Activated T-helper 17 cell treated with anti-CD3 and anti-CD28 coated beads, Interleukin-2, amount 50 U/mL, for 72 hours (primary cell): ENCODE results near the gene SEMA6A. TPM values are rescaled to one million over a fixed set of nuclear protein-coding genes. Genes with fewer than 3 reads are reported as not detected.

ENCODE experiments used
- ATAC-seq: fragments of 150-1000 bp; cut with Tn5 transposase; replicated peaks from 2 replicates; pipeline ENCODE4 v1.10.0; 2021; ENCODE audit warnings: mild to moderate bottlenecking, moderate library complexity
- H3K27ac Mint-ChIP-seq: one replicate; pipeline ENCODE4 v1.8.0; 2022; ENCODE audit warnings: mixed read lengths
- H3K27me3 Mint-ChIP-seq: one replicate; pipeline ENCODE4 v1.8.0; 2022; ENCODE audit warnings: mixed read lengths
- H3K36me3 Mint-ChIP-seq: one replicate; pipeline ENCODE4 v1.8.0; 2022; ENCODE audit warnings: low read depth, mild to moderate bottlenecking, mixed read lengths
- H3K4me1 Mint-ChIP-seq: one replicate; pipeline ENCODE4 v1.8.0; 2022; ENCODE audit warnings: mixed read lengths
- H3K4me3 Mint-ChIP-seq: one replicate; pipeline ENCODE4 v1.8.0; 2022; ENCODE audit warnings: mild to moderate bottlenecking, mixed read lengths
- H3K9me3 Mint-ChIP-seq: one replicate; pipeline ENCODE4 v1.8.0; 2022; ENCODE audit warnings: mixed read lengths
- total RNA-seq, 2 donors: library from RNA; stranded (reverse); gene quantifications; one replicate each; pipeline ENCODE4 v1.2.3, GENCODE V29; 2022

SEMA6A gene
- total RNA-seq, 2 donors from 2014 or later, result 0.50 TPM; not detected in 1

- no peaks in the 10 kb centered on the region for H3K9me3 Mint-ChIP-seq
- no peak for ATAC-seq
These were observed 7.5 kb downstream of the SEMA6A start for GRCh38 chr5:116567106-116567505.

GRCh38 chr5:116566251-116566650, 8.4 kb downstream of the SEMA6A start:
- Mint-ChIP-seq H3K36me3 (no peaks in the 10 kb centered on the region), H3K27me3 (peaks cover 33% of the 10 kb centered on the region), H3K9me3 (no peaks in the 10 kb centered on the region), H3K4me1 (no peaks in the 10 kb centered on the region), H3K4me3 (no peak overlapping the region), H3K27ac (no peak overlapping the region)
- ATAC-seq, result no peak

More at GRCh38 chr5:116567106-116567505, 7.5 kb downstream of the SEMA6A start:
- no peak overlapping the region for H3K27ac Mint-ChIP-seq
- H3K36me3 Mint-ChIP-seq, result no peaks in the 10 kb centered on the region
- peaks cover 40% of the 10 kb centered on the region for H3K27me3 Mint-ChIP-seq
- H3K4me1 Mint-ChIP-seq, result no peaks in the 10 kb centered on the region
- no peak overlapping the region for H3K4me3 Mint-ChIP-seq

GRCh38 chr5:116564756-116565490, 9.7 kb downstream of the SEMA6A start:
- no peaks in the 10 kb centered on the region for H3K9me3 Mint-ChIP-seq
- no peak overlapping the region for H3K27ac Mint-ChIP-seq
- H3K4me1 Mint-ChIP-seq, result no peaks in the 10 kb centered on the region
- peaks cover 23% of the 10 kb centered on the region for H3K27me3 Mint-ChIP-seq
- H3K4me3 Mint-ChIP-seq, result no peak overlapping the region
- ATAC-seq, result no peak
- no peaks in the 10 kb centered on the region for H3K36me3 Mint-ChIP-seq

- Mint-ChIP-seq H3K36me3 (no peaks in the 10 kb centered on the region), H3K27ac (no peak overlapping the region), H3K4me3 (no peak overlapping the region), H3K27me3 (peaks cover 18% of the 10 kb centered on the region), H3K4me1 (no peaks in the 10 kb centered on the region), H3K9me3 (no peaks in the 10 kb centered on the region)
- ATAC-seq, result no peak
These were observed 10.3 kb downstream of the SEMA6A start for GRCh38 chr5:116564312-116564711.

- Mint-ChIP-seq H3K9me3 (no peaks in the 10 kb centered on the region), H3K36me3 (no peaks in the 10 kb centered on the region), H3K4me1 (no peaks in the 10 kb centered on the region), H3K27me3 (peaks cover 13% of the 10 kb centered on the region), H3K27ac (no peak overlapping the region), H3K4me3 (no peak overlapping the region)
- no peak for ATAC-seq
These were observed 10.8 kb downstream of the SEMA6A start for GRCh38 chr5:116563736-116564308.

DNA sequence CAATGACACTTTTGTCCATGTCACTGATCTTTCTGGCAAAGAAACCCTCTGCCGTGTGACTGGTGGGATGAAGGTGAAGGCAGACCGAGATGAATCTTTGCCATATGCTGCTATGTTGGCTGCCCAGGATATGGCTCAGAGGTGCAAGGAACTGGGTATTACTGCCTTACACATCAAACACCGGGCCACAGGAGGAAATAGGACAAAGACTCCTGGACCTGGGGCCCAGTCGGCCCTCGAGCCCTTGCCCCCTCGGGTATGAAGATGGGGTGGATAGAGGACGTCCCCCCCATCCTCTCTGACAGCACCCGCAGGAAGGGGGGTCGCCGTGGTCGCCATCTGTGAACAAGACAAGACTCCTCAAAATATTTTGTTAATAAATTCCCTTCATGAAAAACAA, 12.0 kb downstream of the SEMA6A start:
- no peaks in the 10 kb centered on the region for H3K36me3 Mint-ChIP-seq
- no peak overlapping the region for H3K27ac Mint-ChIP-seq
- H3K27me3 Mint-ChIP-seq, result peaks cover 10% of the 10 kb centered on the region
- no peak overlapping the region for H3K4me3 Mint-ChIP-seq
- no peaks in the 10 kb centered on the region for H3K9me3 Mint-ChIP-seq
- ATAC-seq, result no peak
- no peaks in the 10 kb centered on the region for H3K4me1 Mint-ChIP-seq

DNA sequence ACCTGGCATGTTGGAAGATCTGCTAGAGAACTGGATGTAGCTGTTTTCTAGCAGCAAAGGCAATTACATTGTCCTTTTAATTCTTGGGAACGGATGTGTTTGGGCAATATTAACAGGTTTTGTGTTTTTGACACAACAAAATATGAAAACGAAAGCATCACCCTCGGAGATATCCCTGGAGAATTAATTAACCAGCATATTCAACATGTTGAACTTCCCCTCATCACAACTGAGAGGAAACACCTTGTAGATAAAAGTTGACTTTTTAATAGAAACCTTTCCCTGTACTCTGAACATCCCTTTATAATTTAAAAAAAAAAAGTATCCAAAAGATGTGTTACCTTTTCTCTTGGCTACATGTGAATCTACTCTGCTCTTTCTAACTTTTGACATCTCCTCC, 13.0 kb downstream of the SEMA6A start:
- no peak overlapping the region for H3K27ac Mint-ChIP-seq
- H3K36me3 Mint-ChIP-seq, result no peaks in the 10 kb centered on the region
- no peak for ATAC-seq
- no peaks in the 10 kb centered on the region for H3K4me1 Mint-ChIP-seq
- peaks cover 4% of the 10 kb centered on the region for H3K27me3 Mint-ChIP-seq
- no peaks in the 10 kb centered on the region for H3K9me3 Mint-ChIP-seq
- no peak overlapping the region for H3K4me3 Mint-ChIP-seq

DNA sequence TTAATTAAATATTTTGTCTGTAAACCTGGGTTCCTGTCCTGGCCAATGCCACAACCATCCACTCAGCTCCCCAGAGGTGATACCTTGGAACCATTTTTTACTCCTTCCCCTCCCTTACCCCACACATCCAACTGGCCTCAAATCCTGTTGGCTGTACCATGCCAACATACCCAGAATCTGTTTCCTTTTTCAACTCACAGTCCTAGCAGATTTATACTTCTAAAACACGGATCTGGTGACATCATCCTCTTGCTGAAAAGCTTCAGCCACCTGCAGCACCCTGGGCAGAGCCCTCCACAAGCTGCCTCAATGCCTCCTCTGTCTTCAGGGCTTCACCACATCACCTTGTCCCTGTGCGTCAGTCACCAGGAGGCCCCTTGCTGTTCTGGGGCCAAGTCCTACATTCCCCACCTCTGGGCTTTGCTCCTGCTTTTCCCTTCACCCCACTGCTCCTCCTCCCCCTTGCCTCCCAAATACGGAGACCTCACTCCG, 14.9 kb downstream of the SEMA6A start:
- ATAC-seq, result no peak
- Mint-ChIP-seq H3K4me3 (no peak overlapping the region), H3K27ac (no peak overlapping the region), H3K36me3 (no peaks in the 10 kb centered on the region), H3K27me3 (peaks cover 4% of the 10 kb centered on the region), H3K9me3 (no peaks in the 10 kb centered on the region), H3K4me1 (no peaks in the 10 kb centered on the region)

DNA sequence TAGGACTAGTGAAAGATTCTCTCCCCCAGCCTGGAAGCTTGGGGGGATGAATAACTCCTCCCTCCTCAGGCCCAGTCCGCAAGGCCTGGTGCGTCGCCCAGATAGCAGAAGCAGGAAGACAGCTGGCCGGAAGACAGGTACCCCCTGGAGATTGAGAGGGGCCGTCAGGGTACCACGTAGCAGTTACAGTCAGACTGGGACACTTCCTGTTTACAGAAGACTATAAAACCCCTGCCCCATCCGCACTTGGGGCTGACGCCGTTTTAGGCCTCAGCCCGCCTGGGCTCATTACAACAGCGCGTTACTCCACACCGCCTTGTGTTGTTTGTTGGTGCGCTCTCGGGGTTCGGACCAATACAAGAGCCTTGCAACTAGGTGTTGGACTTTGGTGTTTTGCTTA, 15.4 kb downstream of the SEMA6A start:
- no peak overlapping the region for H3K4me3 Mint-ChIP-seq
- H3K9me3 Mint-ChIP-seq, result no peaks in the 10 kb centered on the region
- H3K4me1 Mint-ChIP-seq, result no peaks in the 10 kb centered on the region
- no peaks in the 10 kb centered on the region for H3K36me3 Mint-ChIP-seq
- no peak for ATAC-seq
- peaks cover 4% of the 10 kb centered on the region for H3K27me3 Mint-ChIP-seq
- H3K27ac Mint-ChIP-seq, result no peak overlapping the region

DNA sequence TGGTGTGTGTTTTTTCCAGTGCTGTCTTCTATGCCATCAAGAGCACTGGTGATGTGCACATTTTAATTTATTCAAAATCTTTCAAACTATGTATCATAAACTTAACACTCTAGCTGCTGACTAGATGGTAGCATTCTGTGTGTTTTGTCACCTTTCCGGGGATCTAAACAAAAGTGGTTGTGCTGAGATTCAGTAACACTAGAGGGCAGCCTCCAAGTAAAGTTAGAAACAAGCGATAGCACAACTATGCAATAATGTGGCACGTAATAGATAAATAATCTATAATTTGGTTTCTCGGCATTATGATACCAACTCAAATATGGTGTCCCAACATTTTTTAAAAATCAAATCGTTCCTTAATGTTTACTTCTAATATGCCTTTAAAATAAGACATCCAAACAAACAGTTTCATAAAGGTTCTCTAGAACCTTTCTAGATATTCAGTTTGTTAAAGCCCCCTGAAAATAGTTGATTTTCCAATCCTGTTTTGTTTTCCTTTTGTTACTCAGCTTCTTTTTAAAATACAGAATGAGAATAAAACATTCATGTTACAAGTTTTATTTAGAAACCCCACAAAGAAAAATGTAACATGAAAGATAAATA, 16.9 kb downstream of the SEMA6A start:
- Mint-ChIP-seq H3K36me3 (no peaks in the 10 kb centered on the region), H3K9me3 (no peaks in the 10 kb centered on the region), H3K27ac (no peak overlapping the region), H3K4me3 (no peak overlapping the region), H3K27me3 (peaks cover 4% of the 10 kb centered on the region), H3K4me1 (no peaks in the 10 kb centered on the region)
- no peak for ATAC-seq

DNA sequence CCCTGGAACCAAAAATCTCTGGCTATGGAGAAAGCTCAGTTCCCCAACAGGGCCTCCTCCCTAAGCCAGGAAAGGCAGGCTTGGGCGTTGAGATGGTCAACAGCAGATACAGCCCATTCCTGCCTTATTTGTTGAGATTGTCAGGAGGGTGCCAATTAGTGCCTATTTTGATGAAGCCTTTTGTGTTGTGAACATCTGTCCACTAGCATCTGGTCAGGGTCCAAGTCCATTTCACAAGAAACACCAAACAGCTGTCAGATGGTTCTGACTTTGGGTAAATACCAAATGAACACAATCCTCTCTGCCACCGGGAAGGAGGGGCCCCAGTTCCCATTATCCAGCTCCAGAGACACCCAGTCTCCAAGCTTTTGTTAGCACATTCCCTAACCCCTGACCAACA, 19.9 kb downstream of the SEMA6A start:
- Mint-ChIP-seq H3K27me3 (no peaks in the 10 kb centered on the region), H3K9me3 (no peaks in the 10 kb centered on the region), H3K36me3 (no peaks in the 10 kb centered on the region), H3K4me1 (no peaks in the 10 kb centered on the region), H3K4me3 (no peak overlapping the region), H3K27ac (no peak overlapping the region)
- no peak for ATAC-seq

DNA sequence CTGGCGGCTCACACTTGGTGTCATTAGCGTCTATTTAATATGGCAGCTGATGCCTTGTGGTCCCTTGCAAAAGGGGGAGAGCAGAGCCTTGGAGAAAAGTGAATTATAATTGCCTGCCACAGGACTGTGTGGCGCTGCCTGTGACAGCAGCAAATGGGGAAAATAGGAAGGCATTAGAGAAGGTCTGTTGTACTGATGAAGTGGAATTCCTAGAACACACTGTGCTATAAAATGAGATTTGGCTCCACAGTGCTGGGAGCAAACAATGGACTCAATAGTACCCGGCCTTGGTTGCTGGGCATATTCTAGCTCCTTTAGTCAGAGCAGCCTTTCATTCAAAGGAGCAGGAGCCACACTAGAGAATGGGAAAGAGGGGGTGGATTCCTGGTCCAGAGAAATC, 21.3 kb downstream of the SEMA6A start:
- Mint-ChIP-seq H3K27ac (no peak overlapping the region), H3K4me3 (no peak overlapping the region), H3K27me3 (no peaks in the 10 kb centered on the region), H3K36me3 (no peaks in the 10 kb centered on the region), H3K9me3 (no peaks in the 10 kb centered on the region), H3K4me1 (no peaks in the 10 kb centered on the region)
- ATAC-seq, result no peak

DNA sequence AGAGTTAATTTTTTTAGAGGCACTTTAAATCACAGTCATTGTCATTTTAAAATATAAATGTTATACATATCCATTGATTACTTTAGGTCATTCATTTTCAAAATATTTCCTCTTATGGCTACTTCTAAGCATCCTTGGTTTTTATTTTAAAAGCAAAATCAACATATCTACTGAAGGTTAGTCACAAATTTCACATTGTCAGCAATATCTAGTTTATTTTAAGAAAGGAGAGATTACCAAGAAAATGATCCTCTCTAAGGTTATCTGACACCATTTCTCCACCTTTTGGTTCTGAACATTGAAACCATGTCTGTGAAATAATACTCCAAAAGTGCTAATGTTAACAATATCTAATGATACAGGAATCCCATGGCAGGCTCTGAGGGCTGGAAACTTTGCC, 24.5 kb downstream of the SEMA6A start:
- Mint-ChIP-seq H3K27me3 (no peaks in the 10 kb centered on the region), H3K4me1 (no peaks in the 10 kb centered on the region), H3K27ac (no peak overlapping the region), H3K4me3 (no peak overlapping the region), H3K36me3 (no peaks in the 10 kb centered on the region), H3K9me3 (peaks cover 5% of the 10 kb centered on the region)
- ATAC-seq, result no peak

GRCh38 chr5:116546743-116547124, 27.9 kb downstream of the SEMA6A start:
- Mint-ChIP-seq H3K27me3 (no peaks in the 10 kb centered on the region), H3K36me3 (no peaks in the 10 kb centered on the region), H3K4me1 (no peaks in the 10 kb centered on the region), H3K27ac (no peak overlapping the region), H3K9me3 (peaks cover 19% of the 10 kb centered on the region), H3K4me3 (no peak overlapping the region)
- no peak for ATAC-seq
